Thyroid gland (tissue), 4 donors: ENCODE results near the gene KIAA1755.

Experiments
- POLR2A ChIP-seq, 2 donors: fragments of 450-650 bp; IDR thresholded peaks; one replicate each; pipeline ENCODE4 v1.6.1; 2017; ENCODE audit warnings: antibody characterized with exemption in 2 of 2, mild to moderate bottlenecking in 2 of 2, moderate library complexity in 1 of 2
- TF ChIP-seq, protein P1 (sequence below), 6 experiments: fragments of 200-600 bp in 3 of 6; fragments of 450-650 bp in 3 of 6; sonication (generic) in 3 of 6; IDR thresholded peaks; one replicate each; pipeline ENCODE4 v1.5.1; 2016 to 2019; ENCODE audit warnings: antibody characterized with exemption in 6 of 6, mild to moderate bottlenecking in 2 of 6, inconsistent platforms in 1 of 6, moderate library complexity in 1 of 6

DNA sequence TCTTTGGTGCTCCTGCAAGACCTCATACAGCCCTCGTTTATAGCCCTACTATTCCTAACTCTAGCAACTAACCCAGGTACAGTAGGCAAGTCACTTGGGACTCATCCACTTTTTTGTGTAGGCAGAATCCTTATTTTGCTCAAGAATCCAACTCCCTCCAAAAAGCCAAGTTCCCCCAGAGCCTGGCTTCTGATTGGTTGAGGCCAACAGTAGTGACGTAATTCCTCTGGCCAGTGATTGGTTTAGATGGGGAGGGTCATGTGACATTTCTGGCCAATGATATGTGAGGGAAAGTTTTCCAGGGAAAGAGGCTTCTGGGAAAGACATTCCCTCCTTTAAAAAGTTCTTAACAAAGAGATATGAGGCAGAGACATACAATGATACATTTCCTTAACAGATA, 32.1 kb downstream of the KIAA1755 start:
- TF ChIP-seq, protein P1, sequence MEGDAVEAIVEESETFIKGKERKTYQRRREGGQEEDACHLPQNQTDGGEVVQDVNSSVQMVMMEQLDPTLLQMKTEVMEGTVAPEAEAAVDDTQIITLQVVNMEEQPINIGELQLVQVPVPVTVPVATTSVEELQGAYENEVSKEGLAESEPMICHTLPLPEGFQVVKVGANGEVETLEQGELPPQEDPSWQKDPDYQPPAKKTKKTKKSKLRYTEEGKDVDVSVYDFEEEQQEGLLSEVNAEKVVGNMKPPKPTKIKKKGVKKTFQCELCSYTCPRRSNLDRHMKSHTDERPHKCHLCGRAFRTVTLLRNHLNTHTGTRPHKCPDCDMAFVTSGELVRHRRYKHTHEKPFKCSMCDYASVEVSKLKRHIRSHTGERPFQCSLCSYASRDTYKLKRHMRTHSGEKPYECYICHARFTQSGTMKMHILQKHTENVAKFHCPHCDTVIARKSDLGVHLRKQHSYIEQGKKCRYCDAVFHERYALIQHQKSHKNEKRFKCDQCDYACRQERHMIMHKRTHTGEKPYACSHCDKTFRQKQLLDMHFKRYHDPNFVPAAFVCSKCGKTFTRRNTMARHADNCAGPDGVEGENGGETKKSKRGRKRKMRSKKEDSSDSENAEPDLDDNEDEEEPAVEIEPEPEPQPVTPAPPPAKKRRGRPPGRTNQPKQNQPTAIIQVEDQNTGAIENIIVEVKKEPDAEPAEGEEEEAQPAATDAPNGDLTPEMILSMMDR (IDR thresholded peaks at IDR 0.05), result no peak
- no peak for TF ChIP-seq POLR2A (IDR thresholded peaks at IDR 0.05)
